Memory B cell (primary cell): ENCODE results near the gene ATP6V1D.
"Not testable (repeated sequence)": the region's sequence is repeated elsewhere in the genome, so short reads cannot be mapped to it uniquely, and the experiment has no call there.

Experiments used
- ATAC-seq: fragments of 150-1000 bp; cut with Tn5 transposase; 2 replicates; pipeline ENCODE4 v1.10.0; 2021; ENCODE audit warnings: low read depth, mild to moderate bottlenecking, moderate library complexity
- DNase-seq, 2 donors: peaks; one replicate each; pipeline ENCODE4 v3.0.0; 2022; ENCODE audit warnings: low spot score in 2 of 2
- H3K27ac Mint-ChIP-seq: one replicate; pipeline ENCODE4 v1.8.0; 2022; ENCODE audit warnings: mild to moderate bottlenecking, moderate library complexity, mixed read lengths
- H3K27me3 Mint-ChIP-seq: one replicate; pipeline ENCODE4 v1.8.0; 2022; ENCODE audit warnings: mixed read lengths
- H3K36me3 Mint-ChIP-seq: one replicate; pipeline ENCODE4 v1.8.0; 2022; ENCODE audit warnings: mild to moderate bottlenecking, mixed read lengths
- H3K4me1 Mint-ChIP-seq: one replicate; pipeline ENCODE4 v1.8.0; 2022; ENCODE audit warnings: mixed read lengths
- H3K4me3 Mint-ChIP-seq: one replicate; pipeline ENCODE4 v1.8.0; 2022; ENCODE audit warnings: mild to moderate bottlenecking, moderate library complexity, mixed read lengths
- H3K9me3 Mint-ChIP-seq: one replicate; pipeline ENCODE4 v1.8.0; 2022; ENCODE audit warnings: mixed read lengths

The ATP6V1D gene

DNA sequence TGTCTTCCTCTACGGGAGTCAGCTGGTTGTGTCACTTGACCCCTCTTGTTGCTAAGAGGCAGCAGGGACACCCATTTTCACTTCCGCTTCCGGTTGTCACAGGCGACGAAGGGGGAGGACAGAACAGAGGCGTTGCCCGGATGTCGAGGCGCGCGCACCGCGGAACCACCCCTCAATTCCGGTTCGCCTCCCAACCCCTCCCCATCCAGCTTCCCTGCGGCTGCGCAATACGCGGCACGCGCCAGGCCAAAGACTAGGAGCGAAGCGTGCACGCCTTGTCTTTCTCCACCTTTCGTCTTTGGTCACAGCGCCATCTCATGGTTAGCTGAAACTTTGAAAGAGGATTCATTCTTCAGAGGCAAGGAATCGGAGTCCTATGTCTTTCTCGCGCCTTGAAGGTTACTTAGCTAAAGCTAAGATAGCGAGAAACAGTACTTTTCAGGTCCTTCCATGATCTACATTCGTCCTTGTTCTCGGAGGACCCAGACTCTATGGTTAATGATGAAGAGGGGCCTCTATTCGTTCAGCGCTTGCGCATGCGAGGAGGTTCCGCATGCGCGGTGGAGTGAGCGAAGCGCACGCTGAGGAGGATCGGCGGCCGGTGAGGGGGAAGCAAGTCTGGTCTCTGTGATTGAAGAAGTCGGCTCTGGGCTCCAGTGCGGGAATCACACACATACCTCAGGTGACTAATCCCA is at the start of gene ATP6V1D, which contains the start of gene EIF2S1:
TSS of gene ATP6V1D (minus strand) at position 30 of the 695 bp plus-strand sequence. CDS start 106 bp downstream, outside the sequence.
TSS of gene EIF2S1 (plus strand) at position 554 of the 695 bp plus-strand sequence. CDS start 4,440 bp downstream, outside the sequence.
- H3K27ac Mint-ChIP-seq = peak within 1 kb of the TSS; percentile 96
- peak; percentile 96 to 99 for DNase-seq
- H3K9me3 Mint-ChIP-seq = no peaks in the 10 kb centered on the region
- peak within 1 kb of the TSS; percentile 93 for H3K4me3 Mint-ChIP-seq
- ATAC-seq = peak; percentile 82
- H3K27me3 Mint-ChIP-seq = no peaks in the 10 kb centered on the region
- peaks cover 38% of the 10 kb centered on the region for H3K4me1 Mint-ChIP-seq
- peaks cover 4% of the 10 kb centered on the region for H3K36me3 Mint-ChIP-seq

DNA sequence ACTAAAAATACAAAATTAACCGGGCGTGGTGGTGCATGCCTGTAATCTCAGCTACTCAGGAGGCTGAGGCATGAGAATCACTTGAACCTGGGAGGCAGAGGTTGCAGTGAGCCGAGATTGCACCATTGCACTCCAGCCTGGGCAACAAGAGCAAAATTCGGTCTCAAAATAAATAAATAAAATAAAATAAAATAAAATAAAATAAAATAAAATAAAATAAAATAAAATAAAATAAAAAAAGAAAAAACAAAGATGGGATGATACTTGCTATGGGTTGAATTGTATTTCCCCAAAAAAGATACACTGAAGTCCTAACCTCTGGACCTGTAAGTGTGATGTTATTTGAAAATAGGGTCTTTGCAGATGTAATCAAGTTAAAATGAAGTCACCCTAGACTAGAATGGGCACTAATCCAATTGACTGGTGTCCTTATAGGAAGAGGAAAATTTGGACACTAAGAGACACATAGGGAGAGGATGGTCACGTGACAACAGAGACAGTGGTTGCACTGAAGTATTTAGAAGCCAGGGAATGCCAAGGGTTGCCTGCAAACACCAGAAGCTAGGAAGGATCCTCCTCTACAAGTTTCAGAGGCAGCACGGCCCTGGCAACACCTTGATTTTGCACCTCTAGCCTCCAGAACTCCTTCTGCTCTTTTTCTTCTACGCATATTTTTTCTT is 48.7 kb upstream of the ATP6V1D start:
- not testable (repeated sequence) for ATAC-seq, H3K9me3 Mint-ChIP-seq, H3K27ac Mint-ChIP-seq, H3K36me3 Mint-ChIP-seq, DNase-seq, H3K4me3 Mint-ChIP-seq, H3K4me1 Mint-ChIP-seq
- peaks cover 15% of the 10 kb centered on the region for H3K27me3 Mint-ChIP-seq

DNA sequence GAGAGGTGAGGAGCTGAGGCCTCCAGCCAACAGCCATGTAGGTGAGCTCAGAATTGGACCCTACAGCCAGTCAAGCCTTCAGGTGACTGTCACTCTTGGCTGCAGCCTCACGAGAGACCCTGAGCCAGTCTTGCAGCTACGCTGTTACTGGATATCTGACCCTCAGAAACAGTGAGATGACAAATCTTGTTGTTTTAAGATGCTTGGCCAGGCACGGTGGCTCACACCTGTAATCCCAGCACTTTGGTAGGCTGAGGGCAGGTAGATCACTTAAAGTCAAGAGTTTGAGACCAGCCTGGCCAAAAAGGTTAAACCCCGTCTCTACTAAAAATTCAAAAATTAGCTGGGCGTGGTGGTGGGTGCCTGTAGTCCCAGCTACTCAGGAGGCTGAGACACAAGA is 46.2 kb upstream of the ATP6V1D start:
- H3K4me3 Mint-ChIP-seq = no peak overlapping the region
- ATAC-seq = no peak
- no peak for DNase-seq

DNA sequence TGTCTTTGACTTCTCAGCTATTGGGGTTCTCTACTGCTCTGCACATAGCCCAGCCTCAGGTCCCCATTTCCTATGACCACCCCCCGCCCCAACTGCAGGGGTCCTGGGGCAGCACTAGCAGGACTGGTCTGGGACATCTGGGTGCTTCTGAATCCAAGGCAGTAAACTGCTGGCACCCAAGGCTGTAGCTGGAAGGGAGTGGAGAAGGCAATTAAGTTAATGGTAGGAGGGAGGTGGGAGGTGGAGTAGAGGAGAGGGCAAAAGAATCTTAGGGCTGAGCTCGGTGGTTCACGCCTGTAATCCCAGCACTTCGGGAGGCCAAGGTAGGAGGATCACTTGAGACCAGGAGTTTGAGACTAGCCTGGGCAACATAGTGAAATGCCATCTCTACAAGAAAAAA is 40.8 kb upstream of the ATP6V1D start:
- no peak for DNase-seq
- ATAC-seq = no peak
- no peaks in the 10 kb centered on the region for H3K36me3 Mint-ChIP-seq
- H3K4me3 Mint-ChIP-seq = no peak overlapping the region
- H3K9me3 Mint-ChIP-seq = no peaks in the 10 kb centered on the region
- H3K27me3 Mint-ChIP-seq = peaks cover 11% of the 10 kb centered on the region
- H3K4me1 Mint-ChIP-seq = no peaks in the 10 kb centered on the region
- no peak overlapping the region for H3K27ac Mint-ChIP-seq

More for the DNA sequence above, 46.2 kb upstream of the ATP6V1D start:
- Mint-ChIP-seq H3K4me1 (no peaks in the 10 kb centered on the region), H3K9me3 (no peaks in the 10 kb centered on the region), H3K36me3 (peaks cover 1% of the 10 kb centered on the region), H3K27me3 (peaks cover 7% of the 10 kb centered on the region), H3K27ac (no peak overlapping the region)

DNA sequence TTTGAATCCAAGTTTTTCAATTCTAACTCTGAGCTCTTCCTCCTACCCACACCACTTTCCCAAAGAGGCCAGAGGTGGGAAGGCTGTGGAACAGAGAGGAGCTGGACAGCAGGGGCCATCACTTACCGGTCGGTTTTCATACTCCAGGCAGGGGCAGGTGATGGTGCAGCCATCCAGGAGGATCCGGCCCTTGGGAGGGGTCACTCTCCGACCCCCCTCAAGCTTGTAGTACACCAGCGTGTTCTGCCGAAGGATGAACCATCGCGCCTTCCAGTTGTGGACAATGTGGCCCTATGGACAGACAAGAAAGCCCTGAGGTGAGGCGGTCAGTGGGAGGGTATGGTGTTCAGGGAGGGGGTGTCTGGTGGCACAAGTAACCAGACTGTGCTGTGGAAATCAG is 37.9 kb upstream of the ATP6V1D start:
- Mint-ChIP-seq H3K4me1 (no peaks in the 10 kb centered on the region), H3K9me3 (no peaks in the 10 kb centered on the region), H3K36me3 (no peaks in the 10 kb centered on the region), H3K27me3 (peaks cover 11% of the 10 kb centered on the region), H3K27ac (no peak overlapping the region), H3K4me3 (no peak overlapping the region)
- ATAC-seq (no peak), DNase-seq (no peak)

DNA sequence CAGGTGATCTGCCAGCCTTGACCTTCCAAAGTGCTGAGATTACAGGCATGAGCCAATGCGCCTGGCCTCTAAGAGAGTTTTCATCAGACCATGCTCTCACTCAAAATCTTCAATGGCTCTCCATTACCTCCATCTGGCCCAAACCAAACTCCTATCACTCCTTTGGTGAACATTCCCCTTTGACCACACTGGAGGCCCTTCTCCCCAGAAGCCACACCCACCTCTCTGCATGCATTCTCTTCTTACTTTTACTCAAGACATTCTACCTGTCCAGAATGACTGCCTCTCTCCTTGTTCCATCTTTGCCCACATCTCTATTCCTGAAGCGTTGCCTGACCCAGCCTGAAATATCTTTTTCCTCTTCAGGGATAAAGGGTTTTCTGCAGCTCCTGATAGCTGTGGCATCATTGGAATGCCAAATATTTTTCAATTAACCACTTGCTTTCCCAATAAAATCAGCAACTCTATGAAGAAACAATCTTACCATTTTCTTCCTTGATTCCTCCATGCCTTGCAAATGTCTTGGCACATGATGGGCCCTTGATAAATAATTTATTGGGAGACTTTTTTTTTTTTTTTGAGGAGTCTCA is 36.9 kb upstream of the ATP6V1D start:
- Mint-ChIP-seq H3K9me3 (no peaks in the 10 kb centered on the region), H3K36me3 (no peaks in the 10 kb centered on the region)
- ATAC-seq = no peak

DNA sequence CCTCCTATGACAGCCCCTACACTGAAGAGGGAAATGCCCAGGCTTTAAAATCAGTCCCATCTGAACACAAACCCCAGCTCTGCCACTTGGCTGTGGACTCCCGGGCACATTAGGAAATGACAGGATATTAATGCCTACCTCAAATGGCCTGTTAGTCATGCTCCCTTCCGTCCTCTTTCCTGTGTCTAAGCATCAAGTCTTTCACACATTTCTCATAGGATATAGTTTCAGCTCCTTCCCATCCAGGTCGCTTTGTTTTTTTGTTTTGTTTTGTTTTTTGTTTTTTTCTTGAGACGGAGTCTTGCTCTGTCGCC is 36.2 kb upstream of the ATP6V1D start:
- Mint-ChIP-seq H3K27ac (no peak overlapping the region), H3K9me3 (no peaks in the 10 kb centered on the region)

More for the DNA sequence above, 36.9 kb upstream of the ATP6V1D start:
- H3K27me3 Mint-ChIP-seq = peaks cover 10% of the 10 kb centered on the region
- no peak for DNase-seq
- H3K4me1 Mint-ChIP-seq = no peaks in the 10 kb centered on the region
- no peak overlapping the region for H3K4me3 Mint-ChIP-seq
- H3K27ac Mint-ChIP-seq = no peak overlapping the region

DNA sequence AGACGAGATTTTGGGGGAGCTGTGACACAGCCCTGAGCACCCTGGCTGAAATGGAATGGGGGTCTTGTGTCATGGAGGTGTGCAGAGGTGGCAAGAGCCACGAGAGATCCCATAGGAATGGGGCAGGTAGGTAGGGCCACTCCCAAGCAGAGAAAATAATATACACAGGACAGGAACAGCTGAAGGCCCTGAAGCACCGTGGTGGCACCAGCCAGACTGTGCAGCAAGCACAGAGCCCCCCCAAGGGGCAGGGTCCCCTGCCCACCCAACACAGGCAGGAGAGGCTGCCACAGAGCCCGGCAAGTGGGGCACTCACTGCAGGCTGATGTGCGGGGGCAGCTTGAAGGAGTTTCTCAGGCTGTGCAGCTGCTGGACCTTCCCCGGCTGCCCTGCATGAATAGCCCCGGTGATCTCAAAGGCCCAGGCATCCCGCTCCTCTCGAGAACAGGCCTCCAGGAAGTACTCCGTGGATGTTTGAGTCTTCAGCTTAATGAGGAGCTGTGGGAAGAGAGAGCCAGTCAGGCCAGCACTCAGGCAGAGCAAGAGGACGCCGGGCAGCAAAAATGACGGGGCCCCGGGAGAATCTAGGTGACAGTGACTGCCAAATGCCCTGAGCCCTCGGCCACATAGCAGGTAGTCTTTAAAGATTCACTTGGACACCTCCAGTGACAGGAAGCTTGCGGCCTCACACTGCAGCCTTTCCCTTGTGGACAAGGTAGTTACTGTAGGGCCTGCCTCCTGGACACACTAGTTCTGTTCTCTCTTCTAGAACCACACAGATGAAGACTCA is 35.7 kb upstream of the ATP6V1D start:
- H3K4me3 Mint-ChIP-seq = no peak overlapping the region
- H3K9me3 Mint-ChIP-seq = no peaks in the 10 kb centered on the region
- DNase-seq (no peak), ATAC-seq (no peak)
- H3K36me3 Mint-ChIP-seq = no peaks in the 10 kb centered on the region
- H3K4me1 Mint-ChIP-seq = no peaks in the 10 kb centered on the region
- no peak overlapping the region for H3K27ac Mint-ChIP-seq
- peaks cover 10% of the 10 kb centered on the region for H3K27me3 Mint-ChIP-seq

More for the DNA sequence above, 36.2 kb upstream of the ATP6V1D start:
- Mint-ChIP-seq H3K4me1 (no peaks in the 10 kb centered on the region), H3K27me3 (peaks cover 10% of the 10 kb centered on the region), H3K36me3 (no peaks in the 10 kb centered on the region), H3K4me3 (no peak overlapping the region)
- ATAC-seq = no peak
- DNase-seq = no peak

DNA sequence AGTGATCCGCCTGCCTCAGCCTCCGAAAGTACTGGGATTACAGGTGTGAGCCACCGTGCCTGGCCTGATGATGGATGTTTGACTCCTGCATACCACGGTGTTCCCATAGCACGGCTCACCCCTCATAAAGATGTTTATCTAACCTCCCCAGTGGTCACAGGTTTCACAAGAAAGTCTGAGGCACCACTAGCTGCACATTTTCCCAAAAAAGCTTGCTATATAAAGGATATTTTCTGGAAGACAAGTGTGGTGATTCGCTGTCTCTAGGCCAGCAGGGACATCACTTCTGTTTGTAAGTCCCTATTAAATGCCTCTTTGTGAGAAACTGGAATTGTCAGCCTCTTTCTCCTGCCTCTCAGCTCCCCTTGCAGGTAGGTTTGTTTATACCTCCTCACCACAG is 34.1 kb upstream of the ATP6V1D start:
- H3K36me3 Mint-ChIP-seq = no peaks in the 10 kb centered on the region

DNA sequence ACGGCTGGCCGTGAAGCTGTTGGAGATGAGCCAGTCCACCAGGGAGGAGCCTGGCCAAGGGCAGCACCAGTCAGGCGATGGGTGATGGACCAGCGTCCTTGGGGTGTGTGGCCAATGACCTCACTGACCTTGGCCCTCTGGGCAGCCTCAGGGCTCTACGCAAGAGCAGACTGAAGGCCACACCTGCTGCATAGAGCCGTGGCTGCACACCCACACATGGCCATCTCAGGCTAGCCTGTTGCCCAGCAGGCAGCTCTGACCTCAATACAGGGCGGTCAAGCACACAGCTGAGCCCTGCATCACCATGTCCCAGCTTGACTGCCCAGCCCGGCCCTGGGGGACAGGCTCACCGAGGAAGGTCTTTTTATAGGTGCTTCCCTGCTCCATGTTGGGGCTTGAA is 33.2 kb upstream of the ATP6V1D start:
- Mint-ChIP-seq H3K36me3 (no peaks in the 10 kb centered on the region), H3K4me1 (no peaks in the 10 kb centered on the region), H3K9me3 (no peaks in the 10 kb centered on the region), H3K4me3 (no peak overlapping the region), H3K27me3 (no peaks in the 10 kb centered on the region), H3K27ac (no peak overlapping the region)
- no peak for DNase-seq
- ATAC-seq = no peak

More for the DNA sequence above, 34.1 kb upstream of the ATP6V1D start:
- H3K27ac Mint-ChIP-seq = no peak overlapping the region
- ATAC-seq = no peak
- H3K9me3 Mint-ChIP-seq = no peaks in the 10 kb centered on the region
- no peak overlapping the region for H3K4me3 Mint-ChIP-seq
- H3K27me3 Mint-ChIP-seq = peaks cover 4% of the 10 kb centered on the region
- DNase-seq = no peak
- H3K4me1 Mint-ChIP-seq = no peaks in the 10 kb centered on the region

DNA sequence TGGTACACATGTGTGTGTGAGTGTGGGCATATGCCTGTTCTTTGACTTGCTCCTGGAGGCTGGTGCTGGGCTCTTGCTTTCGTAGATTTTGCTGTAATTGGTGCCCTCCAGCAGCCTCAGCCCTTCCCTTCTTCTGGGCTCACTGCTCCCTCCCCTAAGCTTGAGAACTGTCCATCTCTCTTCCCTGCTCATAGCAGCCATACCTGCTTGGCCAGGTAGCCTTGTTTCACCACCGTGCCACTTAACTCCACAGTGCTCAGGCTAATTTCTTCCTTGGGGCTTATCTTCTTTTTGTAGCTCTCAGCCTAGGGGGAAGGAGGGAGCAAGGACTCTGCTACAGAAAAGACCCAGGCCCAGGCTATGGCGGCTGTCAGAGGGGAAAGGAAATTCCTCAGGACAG is 32.5 kb upstream of the ATP6V1D start:
- Mint-ChIP-seq H3K4me1 (no peaks in the 10 kb centered on the region), H3K27ac (no peak overlapping the region), H3K27me3 (no peaks in the 10 kb centered on the region), H3K36me3 (no peaks in the 10 kb centered on the region), H3K9me3 (no peaks in the 10 kb centered on the region), H3K4me3 (no peak overlapping the region)
- no peak for DNase-seq
- ATAC-seq = no peak

DNA sequence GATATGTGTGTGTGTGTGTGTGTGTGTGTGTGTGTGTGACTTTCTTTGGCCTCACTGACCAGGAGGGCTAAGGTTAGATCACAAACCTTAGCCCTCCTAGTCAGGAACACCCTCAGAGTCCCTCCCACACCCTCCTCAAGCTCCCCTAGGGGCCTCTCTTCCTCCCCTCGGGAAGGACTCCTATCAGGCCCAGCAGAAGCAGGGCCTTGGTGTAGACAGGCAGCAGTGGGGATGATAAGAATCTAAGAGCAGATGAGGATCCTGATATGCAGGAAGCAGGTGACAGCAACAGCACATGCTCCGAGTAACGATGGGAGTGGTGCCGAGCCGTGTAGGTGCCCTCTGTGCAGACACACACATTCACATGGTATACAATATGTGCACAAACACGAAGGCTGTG is 31.7 kb upstream of the ATP6V1D start:
- H3K36me3 Mint-ChIP-seq = peaks cover 3% of the 10 kb centered on the region
- H3K4me3 Mint-ChIP-seq = no peak overlapping the region
- no peaks in the 10 kb centered on the region for H3K27me3 Mint-ChIP-seq
- no peak for ATAC-seq
- H3K9me3 Mint-ChIP-seq = no peaks in the 10 kb centered on the region
- DNase-seq = no peak
- no peak overlapping the region for H3K27ac Mint-ChIP-seq
- H3K4me1 Mint-ChIP-seq = no peaks in the 10 kb centered on the region

DNA sequence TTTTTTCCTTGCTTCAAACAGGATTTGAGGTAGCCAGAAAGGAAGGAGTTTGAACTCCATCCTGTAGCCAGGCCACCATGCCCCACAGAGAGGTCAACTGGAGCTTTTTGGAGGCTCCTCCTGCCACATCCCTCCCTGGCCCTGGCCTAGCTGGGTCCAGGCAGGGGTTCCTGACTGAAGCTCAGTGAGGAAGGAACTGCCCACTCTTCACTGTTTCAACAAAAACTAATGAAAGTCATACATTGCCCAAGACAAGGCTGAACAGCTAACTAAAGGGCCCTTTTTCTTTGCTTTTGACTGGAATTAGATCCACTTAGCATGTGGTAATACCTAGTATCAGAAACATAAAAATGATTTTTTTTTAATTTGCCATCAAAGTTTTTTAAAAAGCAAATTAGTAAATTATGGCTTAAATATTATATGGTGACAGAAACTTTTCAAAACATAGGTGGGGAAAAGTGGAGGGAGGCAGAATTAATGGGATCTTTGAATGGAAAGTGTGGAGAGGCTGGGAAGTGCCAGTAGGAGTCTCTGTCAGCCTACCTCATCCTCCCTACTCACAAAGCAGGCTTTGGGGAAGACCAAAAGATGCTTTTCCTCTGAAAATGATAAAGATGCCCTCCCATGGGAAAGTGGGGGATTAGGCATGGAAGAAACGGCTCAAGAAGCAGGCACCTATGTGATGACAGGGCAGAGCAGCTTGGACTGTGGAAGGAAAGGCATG is 30.4 kb upstream of the ATP6V1D start:
- DNase-seq (no peak), ATAC-seq (no peak)
- Mint-ChIP-seq H3K4me1 (no peaks in the 10 kb centered on the region), H3K27me3 (no peaks in the 10 kb centered on the region), H3K9me3 (no peaks in the 10 kb centered on the region), H3K4me3 (no peak overlapping the region), H3K36me3 (peaks cover 7% of the 10 kb centered on the region), H3K27ac (no peak overlapping the region)
